ENCODE results near the gene NMB.
"Not testable (repeated sequence)": the region's sequence is repeated elsewhere in the genome, so short reads cannot be mapped to it uniquely, and the experiment has no call there.

Gene NMB

DNA sequence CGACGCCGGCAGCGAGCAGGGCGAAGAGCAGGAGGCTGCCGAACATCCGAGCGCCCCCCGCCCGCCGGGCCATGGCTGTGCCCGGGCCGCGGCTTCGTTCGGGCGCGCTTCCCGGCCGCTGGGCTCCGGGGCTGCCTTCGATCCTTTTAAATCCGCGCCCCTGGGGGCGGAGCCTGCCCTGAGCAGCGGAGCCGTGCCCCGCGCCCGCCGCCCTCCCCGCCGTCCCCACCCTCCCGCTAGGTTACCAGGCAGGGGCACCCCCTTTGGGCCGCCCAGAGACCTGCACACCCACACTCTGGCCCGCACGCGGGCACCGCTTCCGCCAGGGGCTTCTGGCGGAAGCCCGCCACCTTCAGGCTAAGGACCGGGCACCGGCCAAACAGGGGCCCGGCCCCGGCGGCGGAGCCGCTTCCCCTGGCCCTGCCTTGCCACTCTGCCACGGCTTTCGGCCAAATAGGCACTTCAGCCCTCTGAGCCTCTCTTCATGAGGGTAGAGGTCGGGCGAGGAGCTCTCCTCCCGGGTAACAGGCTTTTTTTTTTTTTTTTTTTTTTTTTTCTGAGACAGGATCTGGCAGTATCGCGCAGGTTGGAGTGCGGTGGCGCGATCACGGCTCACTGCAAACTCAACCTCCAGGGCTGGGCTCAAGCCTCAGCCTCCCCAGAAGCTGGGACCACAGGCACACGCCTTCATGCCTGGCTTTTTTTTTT lies at the start of gene NMB:
Gene NMB (minus strand): TSS at position 120 of the 708 bp plus-strand sequence. CDS start 47 bp downstream, at position 73.
- peak; percentile 70 to 72 for DNase-seq (ENCODE audit: low read depth in 2 of 2)

DNA sequence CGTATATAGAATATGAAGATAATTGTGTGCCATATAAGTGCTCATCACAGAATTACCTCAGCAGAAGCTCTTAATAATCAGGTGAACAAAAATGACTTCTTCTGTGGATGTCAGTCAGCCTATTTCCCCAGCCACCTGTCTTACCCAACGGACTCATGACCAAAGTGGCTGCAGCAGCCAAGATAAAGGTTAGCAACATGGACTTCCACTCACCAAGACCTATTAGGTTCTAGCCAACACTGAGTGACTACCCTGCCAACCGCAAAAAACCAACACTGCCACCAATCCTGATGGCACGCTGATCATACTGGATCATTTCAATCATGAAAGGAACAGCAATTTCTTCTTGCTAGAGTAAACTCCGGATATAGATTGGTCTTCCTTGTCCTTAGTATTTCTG lies 45.8 kb upstream of the NMB start:
- DNase-seq (ENCODE audit: low read depth in 2 of 2), result no peak

DNA sequence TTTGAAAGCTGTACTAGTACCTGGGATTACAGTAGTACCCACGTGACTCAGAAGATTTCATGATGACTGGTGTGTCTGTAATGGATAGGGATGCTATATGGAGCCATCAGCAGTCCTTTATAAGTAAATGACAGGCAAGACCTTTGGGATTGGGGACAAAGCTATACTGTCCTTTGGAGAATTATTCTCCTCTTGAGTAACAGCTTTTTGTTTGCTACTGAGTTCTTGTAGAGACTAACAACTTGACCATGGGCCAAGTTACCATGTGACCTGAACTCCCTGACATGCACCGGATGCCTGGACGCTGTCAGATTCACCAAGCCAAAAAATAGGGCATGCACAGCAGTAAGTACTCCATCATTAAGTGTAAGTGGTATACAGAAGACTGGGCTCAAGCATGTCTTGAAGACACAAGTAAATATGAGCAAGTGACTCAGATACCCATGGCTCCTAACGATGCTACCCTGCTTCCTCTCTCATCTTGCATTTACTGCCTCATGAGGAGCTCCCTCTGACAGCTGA lies 45.0 kb upstream of the NMB start:
- DNase-seq (ENCODE audit: low read depth in 2 of 2), result no peak

- no peak for DNase-seq (ENCODE audit: low read depth in 2 of 2)
Observed at GRCh38 chr15:84699538-84700191, 41.7 kb upstream of the NMB start.

GRCh38 chr15:84697236-84697990 lies 39.4 kb upstream of the NMB start:
- DNase-seq (ENCODE audit: low read depth in 2 of 2), result no peak

DNA sequence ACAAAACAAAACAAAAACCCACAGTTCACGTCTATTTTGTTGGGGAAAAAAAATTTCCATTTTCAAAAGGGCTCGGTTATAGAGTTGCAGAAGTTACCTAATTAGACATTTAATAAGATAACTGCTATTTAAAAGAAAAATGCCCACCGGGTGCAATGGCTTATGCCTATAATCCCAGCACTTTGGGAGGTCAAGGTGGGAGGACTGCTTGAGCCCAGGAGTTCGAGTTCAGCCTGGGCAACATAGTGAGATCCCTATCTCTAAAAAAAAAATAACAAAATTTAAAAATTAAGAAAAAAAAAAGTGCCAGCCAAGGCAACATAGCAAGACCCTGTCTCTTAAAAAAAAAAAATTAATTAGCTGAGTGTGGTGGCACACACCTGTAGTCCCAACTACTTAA lies 38.8 kb upstream of the NMB start:
- no peak for DNase-seq (ENCODE audit: low read depth in 2 of 2)

DNA sequence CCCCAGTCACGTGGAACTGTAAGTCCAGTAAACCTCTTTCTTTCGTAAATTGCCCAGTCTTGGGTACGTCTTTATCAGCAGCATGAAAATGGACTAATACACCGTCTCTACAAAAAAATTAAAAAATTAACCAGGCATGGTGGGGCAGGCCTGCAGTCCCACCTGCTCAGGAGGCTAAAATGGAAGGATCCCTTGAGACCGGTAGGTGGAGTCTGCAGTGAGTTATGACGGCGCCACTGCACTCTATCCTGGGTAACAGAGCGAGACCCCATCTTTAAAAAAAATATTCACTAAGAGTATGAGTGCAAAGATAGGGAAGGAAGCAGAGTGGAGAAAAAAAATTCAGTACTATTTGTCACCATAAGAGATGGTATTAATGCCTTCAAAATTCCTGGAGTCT lies 32.3 kb upstream of the NMB start:
- no peak for DNase-seq (ENCODE audit: low read depth in 2 of 2)

GRCh38 chr15:84689858-84690257 lies 31.9 kb upstream of the NMB start:
- DNase-seq (ENCODE audit: low read depth in 2 of 2), result no peak

DNA sequence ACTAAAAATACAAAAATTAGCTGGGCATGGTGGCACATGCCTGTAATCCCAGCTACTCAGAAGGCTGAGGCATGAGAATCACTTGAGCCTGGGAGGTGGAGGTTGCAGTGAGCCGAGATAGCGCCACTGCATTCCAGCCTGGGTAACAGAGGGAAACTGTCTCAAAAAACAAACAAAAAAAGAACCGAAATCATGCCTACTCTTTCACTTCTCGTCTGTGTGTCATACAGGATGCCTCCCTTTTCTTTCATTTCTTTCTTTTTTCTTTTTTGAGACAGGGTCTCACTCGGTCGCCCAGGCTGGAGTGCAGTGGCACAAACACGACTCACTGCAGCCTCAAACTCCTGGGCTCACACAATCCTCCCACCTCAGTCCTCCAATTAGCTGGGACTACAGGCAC lies 28.4 kb upstream of the NMB start:
- DNase-seq (ENCODE audit: low read depth in 2 of 2), result not testable (repeated sequence)

- DNase-seq (ENCODE audit: low read depth in 2 of 2), result no peak
Observed at GRCh38 chr15:84685304-84685703, 27.3 kb upstream of the NMB start.

DNA sequence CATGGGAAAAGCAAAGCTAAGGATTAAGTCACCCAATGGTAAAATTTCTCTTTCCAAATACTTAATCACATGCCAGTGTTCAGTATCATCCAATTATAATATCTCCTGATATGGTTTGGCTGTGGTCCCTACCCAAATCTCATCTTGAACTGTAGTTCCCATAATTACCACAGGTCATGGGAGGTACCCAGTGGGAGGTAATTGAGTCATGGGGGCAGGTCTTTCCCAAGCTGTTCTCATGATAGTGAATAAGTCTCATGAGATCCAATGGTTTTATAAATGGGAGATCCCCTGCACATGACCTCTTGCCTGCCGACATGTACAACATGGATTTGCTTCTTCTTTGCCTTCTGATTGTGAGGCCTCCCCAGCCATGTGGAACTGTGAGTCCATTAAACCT lies 26.1 kb upstream of the NMB start:
- DNase-seq (ENCODE audit: low read depth in 2 of 2), result no peak

DNA sequence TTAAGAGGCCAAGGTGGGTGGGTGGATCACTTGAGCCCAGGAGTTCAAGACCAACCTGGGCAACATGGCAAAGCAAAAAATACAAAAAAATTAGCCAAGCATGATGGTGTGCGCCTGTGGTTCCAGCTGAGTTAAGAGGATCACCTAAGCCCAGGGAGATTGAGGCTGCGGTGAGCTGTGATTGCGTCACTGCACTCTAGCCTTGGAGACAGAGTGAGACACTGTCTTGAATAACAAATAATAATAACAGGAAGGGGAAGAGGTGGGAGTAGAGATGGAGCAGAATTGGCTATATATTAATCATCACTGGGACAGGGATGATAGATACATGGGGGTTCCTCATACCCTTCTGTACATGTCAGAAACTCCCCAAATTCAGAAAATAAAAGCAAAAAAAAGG lies 23.8 kb upstream of the NMB start:
- no peak for DNase-seq (ENCODE audit: low read depth in 2 of 2)

DNA sequence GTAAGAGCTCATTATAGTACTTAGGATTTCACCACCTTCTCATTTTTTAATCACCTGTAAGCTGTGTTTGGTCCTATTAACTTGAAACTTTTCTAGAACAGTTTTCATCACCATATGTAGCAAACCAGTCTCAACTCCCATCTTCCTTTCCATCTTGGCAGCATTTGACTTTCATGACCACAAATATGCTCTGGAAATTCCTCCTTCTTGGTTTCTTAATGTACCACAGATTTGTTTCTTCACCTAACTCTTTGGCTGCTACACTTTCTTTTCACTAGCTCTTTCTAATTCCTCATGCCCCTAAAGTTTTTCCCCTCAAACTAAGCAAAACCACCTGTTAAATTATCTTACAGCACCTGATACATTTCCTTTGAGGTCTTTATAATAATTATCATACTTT lies 13.2 kb upstream of the NMB start:
- no peak for DNase-seq (ENCODE audit: low read depth in 2 of 2)

DNA sequence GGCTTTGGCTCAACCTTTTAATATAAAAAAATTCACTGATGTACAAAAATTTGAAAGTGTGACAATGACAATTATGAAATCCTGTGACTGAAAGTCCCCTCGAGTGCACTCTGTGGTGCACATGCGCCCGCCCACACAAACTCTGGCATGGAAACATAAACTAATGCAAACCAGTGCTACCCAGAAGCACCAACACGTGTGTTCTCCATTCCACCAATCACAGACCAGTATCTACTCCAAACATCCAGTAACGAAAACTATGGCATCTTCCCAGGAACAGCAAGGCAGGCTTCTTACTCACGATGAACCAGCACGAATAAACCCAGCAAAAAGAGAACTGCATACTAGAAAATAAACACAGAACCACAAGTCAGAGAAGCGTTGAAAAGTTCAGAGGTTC lies 11.7 kb upstream of the NMB start:
- DNase-seq (ENCODE audit: low read depth in 2 of 2), result peak; percentile 19 to 33

- no peak for DNase-seq (ENCODE audit: low read depth in 2 of 2)
Observed at GRCh38 chr15:84668221-84668982, 10.4 kb upstream of the NMB start.

GRCh38 chr15:84666373-84666772 lies 8.4 kb upstream of the NMB start:
- no peak for DNase-seq (ENCODE audit: low read depth in 2 of 2)

DNA sequence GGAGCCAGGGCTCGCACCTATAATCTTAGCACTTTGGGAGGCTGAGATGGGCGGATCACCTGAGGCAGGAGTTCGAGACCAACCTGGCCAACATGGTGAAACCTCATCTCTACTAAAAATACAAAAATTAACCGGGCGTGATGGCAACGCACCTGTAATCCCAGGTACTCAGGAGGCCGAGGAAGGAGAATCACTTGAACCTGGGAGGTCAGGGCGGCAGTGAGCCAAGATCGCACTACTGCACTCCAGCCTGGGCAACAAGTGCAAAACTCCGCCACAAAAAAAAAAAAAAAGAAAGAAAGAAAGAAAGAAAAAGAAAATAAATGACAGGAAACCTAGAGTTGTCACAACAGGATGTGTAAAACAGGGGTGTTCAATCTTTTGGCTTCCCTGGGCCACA lies 3.0 kb upstream of the NMB start:
- no peak for DNase-seq (ENCODE audit: low read depth in 2 of 2)

- DNase-seq (ENCODE audit: low read depth in 2 of 2), result no peak
Observed at GRCh38 chr15:84659904-84660781, 2.1 kb upstream of the NMB start.

DNA sequence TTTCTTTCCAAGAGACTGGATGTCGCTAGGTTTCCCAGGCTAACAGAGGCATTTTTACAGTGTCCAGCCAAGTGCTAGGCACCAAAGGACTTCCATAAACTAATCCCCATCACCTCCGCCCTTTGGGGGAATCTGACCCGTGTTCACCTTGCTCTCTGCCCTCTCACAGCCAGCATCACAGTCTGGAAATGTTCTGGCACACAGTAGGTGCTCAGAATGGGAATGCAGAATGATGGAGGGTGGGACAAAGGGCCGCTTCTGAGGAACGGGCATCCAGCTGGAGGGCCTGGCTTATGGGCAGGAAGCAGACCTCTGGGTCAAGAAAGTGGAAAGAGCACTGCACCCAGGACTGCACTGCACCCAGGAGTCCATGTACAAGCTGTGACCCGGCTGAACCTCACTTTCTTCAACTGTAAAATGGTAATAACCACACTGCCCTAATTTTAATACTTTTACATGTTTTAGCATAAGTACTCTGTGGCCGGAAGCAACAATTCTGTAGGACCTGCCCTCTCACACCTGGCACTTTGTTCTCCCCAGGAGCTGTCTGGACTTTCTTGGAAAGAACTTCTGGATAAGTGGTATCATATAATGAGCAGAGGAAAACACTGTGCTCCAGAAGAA lies 901 bp upstream of the NMB start:
- DNase-seq (ENCODE audit: low read depth in 2 of 2), result no peak

DNA sequence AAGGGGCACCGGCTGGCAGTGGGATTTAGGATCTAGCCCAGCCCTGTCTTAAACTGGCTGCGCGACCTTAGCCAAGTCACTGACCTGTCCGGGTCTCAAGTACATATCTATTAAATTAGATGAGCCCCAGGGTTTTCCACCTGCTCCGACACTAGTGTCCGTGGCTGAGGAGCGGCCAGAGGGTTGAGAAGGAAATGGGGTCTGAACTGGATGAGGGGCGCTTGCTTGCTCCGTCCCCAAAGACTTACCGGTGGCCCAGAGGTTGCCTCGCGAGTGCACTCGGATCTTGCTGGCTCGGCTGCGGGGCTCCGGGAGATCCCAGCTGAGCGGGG lies 285 bp downstream of the NMB start:
- no peak for DNase-seq (ENCODE audit: low read depth in 2 of 2)

DNA sequence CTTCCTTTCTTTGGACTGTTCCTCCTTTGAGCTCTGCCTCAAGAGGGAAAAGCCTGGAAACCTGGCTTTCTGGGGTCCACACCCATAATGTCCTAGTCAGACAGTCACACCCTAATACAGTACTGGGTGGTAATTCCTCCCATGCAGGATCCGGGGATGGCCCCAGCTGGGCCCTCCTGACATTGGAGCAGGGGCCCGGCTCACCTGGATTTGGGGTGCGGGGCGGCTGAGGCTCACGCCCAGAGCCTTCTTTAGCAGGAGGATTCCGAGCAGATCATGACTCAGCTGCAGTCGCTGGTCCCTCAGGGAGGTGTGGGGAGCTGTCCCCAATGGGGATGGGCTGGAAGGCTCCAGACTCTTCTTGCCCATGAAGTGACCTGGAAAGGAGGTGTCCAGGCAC lies 1.0 kb downstream of the NMB start:
- no peak for DNase-seq (ENCODE audit: low read depth in 2 of 2)
